AML-193 (cell line): Measurements from ENCODE around the gene WDR74.
A peak's percentile ranks its signal among the peaks of the same experiment; 100 is the strongest.
"Not testable (repeated sequence)": the region's sequence is repeated elsewhere in the genome, so short reads cannot be mapped to it uniquely, and the experiment has no call there.

Experiments
- DNase-seq, 2 experiments: peaks; one replicate each; lab custom pipeline; 2025; lab: John Stamatoyannopoulos, UW

Gene WDR74

DNA sequence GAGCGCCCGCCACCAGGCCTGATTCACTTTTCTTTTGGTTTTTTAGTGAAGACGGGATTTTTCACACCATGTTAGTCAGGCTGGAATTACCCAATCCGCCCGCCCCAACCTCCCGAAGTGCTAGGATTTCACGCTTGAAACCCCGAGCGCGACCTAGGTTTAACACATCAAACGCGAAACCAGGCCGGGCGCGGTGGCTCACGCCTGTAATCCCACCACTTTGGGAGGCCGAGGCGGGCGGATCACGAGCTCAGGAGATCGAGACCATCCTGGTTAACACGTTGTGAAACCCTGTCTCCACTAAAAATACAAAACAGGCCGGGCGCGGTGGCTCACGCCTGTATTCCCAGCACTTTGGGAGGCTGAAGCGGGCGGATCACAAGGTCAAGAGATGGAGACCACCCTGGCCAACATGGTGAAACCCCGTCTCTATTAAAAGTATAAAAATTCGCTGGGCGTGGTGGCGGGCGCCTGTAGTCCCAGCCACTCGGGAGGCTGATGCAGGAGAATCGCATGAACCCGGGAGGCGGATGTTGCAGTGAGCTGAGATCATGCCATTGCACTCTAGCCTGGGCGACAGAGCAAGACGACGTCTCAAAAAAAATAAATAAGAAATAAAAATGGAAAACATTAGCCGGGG, 1.5 kb upstream of the WDR74 start:
- not testable (repeated sequence) for DNase-seq

DNA sequence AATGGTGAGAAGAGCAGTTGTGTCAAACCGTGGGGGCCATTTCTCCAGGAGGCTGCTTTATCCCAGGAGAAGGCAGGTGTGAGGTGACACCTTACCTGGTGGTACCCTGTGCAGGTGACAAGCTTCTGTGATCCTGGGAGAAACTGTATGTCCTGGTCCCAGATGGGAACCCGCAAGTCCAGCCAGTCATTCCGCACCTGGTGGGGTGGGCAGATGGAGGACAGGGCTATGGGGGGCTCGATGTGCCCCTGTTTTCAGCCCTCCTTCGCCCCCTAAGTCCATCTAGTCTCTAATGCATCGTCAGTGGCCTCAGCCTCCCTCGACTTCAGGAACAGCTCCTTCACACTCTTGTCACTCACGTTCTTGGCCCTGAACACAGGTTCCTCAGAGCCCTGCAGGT, 4.1 kb downstream of the WDR74 start:
- no peak for DNase-seq

- no peak for DNase-seq
Measured at GRCh38 chr11:62832336-62833234, 6.8 kb downstream of the WDR74 start, which contains the start of gene TEX54. Gene TEX54 (minus strand): TSS chr11:62832841.

DNA sequence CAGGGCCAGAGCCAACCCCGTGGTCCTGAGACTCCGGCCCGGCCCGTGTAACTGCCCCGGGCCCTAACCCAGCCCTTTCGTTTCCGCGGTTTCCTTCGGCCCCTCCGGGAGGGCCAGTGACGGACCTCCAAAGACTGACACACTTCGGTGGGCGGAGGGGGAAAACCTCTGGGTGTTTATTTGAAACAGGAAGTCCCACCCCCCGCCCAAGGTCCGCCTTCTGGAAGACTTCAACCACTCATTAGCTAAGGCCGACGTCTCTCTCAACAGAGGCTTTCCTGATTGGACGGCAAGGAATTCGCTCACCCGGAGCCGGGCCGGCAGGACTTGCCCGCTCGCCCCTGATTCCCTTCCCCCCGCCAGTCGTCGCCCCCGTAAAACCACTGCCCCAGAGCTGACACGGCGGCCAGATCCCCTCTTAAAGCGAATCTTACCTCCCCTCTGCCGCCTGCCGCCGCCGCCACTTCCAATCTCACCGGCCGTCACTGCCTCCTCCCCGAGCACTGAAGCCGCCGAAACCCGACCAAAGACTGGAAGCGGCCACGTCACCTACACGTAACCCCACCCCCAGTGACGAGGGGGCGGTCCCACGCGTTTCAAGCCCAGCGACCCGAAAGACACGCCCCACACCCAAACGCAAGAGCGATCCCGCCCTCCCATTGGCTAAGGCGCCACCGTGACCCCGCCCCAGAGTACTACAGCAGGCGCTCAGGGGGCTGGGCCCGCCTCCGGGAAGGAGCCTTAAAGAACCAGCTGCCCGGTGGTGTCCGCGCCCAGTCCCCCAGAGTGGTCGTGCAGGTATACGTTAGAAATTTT, 7.7 kb downstream of the WDR74 start, which contains the start of gene STX5:
STX5 (minus strand) TSS at position 532 of the 816 bp plus-strand sequence. CDS start 808 bp downstream, outside the sequence.
- peak; percentile 91 to 93 for DNase-seq

GRCh38 chr11:62830904-62831519, 8.4 kb downstream of the WDR74 start:
- no peak for DNase-seq

GRCh38 chr11:62828130-62828529, 11.3 kb downstream of the WDR74 start:
- not testable (repeated sequence) for DNase-seq

DNA sequence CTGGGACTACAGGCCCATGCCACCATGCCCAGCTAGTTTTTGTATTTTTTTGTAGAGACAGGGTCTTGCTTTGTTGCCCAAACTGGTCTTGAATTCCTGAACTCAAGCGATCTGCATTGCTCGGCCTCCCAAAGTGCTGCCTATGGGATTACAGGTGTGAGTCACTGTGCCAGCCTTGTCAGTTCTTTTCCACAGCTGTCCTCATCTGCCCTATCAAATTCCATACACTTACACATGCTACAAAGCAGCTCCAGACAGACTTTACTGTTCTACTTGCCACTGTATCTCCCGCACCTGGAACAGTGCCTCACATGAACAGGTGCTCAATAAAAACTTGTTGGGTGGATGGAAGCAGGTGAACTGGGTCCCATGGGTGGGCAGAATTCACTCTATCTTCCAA, 15.7 kb downstream of the WDR74 start:
- DNase-seq, result no peak

- no peak for DNase-seq
Measured at GRCh38 chr11:62817129-62817528, 22.3 kb downstream of the WDR74 start.

GRCh38 chr11:62816557-62816956, 22.8 kb downstream of the WDR74 start:
- peak; percentile 50 to 59 for DNase-seq

DNA sequence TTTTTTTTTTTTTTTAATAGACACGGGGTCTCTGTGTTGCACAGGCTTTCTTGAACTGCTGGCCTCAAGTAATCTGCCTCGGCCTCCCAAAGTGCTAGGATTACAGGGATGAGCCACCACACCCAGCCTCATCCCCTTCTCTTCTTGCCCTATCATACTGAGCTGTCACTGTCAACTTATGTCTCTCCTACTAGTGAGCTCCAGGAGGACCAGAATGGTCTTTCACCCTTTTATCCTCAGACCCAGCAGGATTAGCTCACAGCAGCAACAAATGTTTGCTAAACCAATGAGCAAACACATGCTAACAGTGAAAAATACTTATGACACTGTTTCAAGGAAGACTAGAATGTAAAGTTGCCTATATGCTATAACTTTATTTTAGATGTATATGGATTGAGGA, 27.7 kb downstream of the WDR74 start:
- no peak for DNase-seq

GRCh38 chr11:62810748-62811147, 28.6 kb downstream of the WDR74 start:
- no peak for DNase-seq

DNA sequence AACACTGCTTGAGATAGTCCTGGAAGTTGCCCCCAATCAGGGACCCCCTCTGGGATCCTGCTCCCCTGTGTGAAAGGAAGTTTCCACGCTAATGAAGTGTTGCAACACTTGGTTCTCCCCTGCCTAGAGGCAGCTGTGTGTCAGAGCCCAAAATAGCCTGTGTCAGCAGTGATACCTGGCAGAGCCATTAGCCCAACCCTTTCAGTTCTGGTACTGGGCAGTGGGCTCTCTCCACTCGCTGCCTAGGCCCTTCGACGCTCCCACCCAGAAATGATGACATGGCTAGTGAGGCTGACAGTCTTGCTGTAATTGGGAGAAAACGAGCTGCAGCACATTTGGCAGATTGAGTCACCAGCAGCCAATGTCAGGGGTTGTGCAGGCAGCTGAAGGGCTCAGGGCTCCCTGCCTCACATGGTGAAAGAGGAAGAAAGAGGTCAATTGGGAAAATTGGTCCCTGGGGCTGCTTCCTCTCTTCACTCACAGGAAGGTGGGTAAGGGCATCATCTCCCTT, 32.7 kb downstream of the WDR74 start:
- peak; percentile 52 to 63 for DNase-seq

GRCh38 chr11:62805961-62806441, 33.4 kb downstream of the WDR74 start:
- DNase-seq, result no peak

GRCh38 chr11:62805076-62805892, 34.1 kb downstream of the WDR74 start, which contains the start of gene NXF1:
Gene NXF1 (minus strand): TSS chr11:62805440. CDS start chr11:62805356, 84 bp downstream.
- DNase-seq, result peak; percentile 89

GRCh38 chr11:62804310-62805075, 34.9 kb downstream of the WDR74 start:
- DNase-seq, result peak; percentile 20 to 38

GRCh38 chr11:62801071-62801470, 38.3 kb downstream of the WDR74 start:
- no peak for DNase-seq

GRCh38 chr11:62799486-62799885, 39.9 kb downstream of the WDR74 start:
- no peak for DNase-seq

DNA sequence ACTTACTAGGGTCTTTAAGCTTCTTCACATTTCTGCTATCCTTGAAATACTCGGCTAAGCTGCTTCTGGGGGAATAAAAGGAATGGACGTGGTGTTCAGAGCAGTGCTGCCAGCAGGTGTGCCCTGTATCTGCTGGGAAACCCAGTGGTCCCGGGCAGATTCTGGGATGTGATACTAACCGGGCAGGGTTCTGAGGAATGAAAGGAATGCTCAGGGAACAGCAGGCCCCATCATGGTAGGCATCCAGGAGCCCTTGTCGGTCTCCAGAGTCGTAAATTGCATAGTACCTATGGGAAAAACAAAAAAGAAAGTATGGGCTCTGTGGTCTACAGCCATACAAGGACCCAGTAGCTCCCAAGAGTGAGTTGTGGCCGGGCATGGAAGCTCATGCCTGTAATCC, 43.1 kb downstream of the WDR74 start:
- DNase-seq, result no peak

DNA sequence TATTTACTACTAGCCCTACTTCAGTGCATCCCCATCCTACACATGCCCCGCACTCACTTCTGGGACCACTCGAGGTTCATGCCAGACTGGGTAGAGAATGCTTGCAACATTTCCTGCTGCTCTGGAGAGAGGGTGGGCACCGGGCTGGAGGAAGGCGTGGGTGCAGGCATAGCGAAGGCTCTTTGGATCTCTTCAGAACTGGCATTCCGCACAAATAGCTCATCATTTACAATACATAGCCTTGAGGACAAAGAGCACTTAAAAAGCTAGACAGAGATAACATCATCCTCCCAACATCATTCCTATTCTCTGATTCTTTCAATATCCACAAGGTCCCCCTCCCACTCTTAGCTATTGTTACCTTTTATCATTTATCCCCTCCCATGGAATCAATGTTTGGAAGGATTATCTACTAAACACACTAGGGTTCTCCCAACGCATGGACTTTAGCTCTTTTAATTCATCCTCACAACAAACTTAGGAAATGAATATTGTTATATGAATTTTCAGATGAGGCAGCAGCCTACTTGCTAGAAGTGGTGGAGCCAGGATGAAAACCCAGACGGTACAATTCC, 45.1 kb downstream of the WDR74 start:
- DNase-seq, result no peak
